ENCODE measurements around the gene PTGR2.

The PTGR2 gene

DNA sequence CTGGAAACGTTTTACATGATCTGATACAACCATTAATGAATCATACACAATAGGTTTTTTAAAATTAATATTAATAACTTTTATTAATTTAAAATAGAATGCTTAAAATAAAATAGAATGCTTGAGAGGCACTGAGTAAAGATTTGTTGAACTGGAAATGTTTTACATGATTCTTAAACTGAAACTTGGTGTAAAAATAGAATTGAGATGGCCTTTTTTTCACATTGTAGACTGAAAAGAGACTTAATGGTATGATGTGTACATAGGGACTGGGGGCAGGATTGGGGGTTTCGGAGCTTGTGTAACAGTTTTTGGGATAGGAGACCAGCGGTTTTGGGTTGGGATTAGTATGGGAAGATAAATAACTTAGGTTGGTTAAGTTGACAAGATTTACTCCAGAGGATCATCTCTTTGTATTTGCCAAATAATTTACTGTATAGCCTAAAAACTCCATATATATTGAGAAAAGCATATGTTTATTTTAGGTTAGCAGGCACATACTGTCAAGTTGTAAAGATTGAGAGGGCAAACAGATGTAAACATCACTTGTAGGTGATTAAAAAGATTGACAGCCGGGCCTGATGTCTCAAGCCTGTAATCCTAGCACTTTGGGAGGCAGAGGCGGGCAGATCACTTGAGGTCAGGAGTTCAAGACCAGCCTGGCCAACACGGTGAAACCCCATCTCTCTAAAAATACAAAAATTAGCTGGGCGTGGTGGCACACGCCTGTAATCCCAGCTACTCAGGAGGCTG is 33.0 kb downstream of the PTGR2 start:
- DNase-seq (ENCODE audit: low read depth), result no peak
- TF ChIP-seq, protein P1, sequence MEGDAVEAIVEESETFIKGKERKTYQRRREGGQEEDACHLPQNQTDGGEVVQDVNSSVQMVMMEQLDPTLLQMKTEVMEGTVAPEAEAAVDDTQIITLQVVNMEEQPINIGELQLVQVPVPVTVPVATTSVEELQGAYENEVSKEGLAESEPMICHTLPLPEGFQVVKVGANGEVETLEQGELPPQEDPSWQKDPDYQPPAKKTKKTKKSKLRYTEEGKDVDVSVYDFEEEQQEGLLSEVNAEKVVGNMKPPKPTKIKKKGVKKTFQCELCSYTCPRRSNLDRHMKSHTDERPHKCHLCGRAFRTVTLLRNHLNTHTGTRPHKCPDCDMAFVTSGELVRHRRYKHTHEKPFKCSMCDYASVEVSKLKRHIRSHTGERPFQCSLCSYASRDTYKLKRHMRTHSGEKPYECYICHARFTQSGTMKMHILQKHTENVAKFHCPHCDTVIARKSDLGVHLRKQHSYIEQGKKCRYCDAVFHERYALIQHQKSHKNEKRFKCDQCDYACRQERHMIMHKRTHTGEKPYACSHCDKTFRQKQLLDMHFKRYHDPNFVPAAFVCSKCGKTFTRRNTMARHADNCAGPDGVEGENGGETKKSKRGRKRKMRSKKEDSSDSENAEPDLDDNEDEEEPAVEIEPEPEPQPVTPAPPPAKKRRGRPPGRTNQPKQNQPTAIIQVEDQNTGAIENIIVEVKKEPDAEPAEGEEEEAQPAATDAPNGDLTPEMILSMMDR (IDR thresholded peaks at IDR 0.05; ENCODE audit: control insufficient read depth, extremely low read depth, insufficient read depth), result no peak
- no peak overlapping the region for H3K4me3 ChIP-seq (ENCODE audit: low read depth, low read length)

DNA sequence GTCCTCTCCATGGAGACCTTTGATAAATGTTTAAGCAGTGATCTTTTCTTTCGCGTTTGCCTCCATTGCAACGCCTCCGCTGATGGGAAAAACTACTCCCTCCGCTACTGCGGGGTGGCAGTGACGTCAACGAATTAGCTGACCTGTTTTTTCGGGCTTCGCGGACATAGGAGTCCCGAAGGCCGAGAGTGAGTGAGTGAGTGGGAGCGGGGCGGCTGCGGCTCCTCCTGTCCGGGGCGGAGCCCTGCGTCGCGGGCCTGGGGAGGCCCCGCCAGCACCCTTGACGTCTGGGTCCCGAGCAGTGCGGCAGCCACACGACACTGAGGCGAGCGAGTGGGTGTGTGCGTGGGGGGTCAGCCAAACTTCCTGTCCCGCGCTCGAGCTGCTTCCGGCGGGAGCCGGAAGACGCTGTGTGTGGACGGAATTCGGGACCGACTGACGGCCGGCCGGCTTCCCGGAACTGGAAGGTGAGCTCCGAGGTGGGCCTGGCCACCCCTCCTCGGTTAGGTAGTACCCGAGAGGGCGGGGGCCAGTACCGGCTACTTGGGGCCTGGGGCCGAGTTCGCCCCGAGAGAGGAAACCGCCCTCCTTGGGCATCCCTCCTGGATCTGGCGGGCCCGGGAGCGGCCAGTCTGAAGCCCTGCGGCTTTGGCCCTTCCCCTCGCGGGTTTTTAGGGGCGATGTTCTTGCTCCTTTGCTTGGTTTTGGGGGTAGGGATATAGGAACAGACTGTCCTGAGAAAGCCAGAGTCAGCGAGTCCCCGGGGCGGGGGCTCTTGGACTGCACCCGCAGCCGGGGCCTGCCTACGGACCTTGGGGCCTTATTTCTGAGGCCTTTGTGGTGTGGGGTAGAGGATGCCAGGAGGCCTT is 35.1 kb downstream of the PTGR2 start, which contains the start of gene ZNF410:
Gene ZNF410 (plus strand): TSS at position 411 of the 869 bp plus-strand sequence. CDS start 5,317 bp downstream, outside the sequence.
- peak; percentile 86 for DNase-seq (ENCODE audit: low read depth)
- TF ChIP-seq, protein P1 (IDR thresholded peaks at IDR 0.05; ENCODE audit: control insufficient read depth, extremely low read depth, insufficient read depth), result no peak

DNA sequence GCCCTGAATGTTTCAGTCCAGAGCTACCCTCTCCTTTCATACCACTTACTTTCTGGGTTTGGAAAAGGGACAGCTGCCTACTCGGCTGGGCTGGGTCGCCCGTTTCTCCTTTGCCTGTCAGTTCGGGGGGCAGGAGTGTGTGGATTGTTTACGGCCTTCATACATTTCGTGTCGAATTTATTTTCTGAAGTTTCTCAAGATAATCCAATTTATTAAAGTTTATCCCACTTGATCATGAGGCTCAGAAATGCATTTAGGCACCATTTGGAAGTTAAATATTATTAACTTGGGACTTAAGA is 35.6 kb downstream of the PTGR2 start:
- no peak for DNase-seq (ENCODE audit: low read depth)
- H3K4me3 ChIP-seq (ENCODE audit: low read depth, low read length), result peak overlapping the region; percentile 95
- TF ChIP-seq, protein P1 (IDR thresholded peaks at IDR 0.05; ENCODE audit: control insufficient read depth, extremely low read depth, insufficient read depth), result no peak

More for the DNA sequence above, 35.1 kb downstream of the PTGR2 start, which contains the start of gene ZNF410:
- peak within 1 kb of the TSS; percentile 95 for H3K4me3 ChIP-seq (ENCODE audit: low read depth, low read length)

DNA sequence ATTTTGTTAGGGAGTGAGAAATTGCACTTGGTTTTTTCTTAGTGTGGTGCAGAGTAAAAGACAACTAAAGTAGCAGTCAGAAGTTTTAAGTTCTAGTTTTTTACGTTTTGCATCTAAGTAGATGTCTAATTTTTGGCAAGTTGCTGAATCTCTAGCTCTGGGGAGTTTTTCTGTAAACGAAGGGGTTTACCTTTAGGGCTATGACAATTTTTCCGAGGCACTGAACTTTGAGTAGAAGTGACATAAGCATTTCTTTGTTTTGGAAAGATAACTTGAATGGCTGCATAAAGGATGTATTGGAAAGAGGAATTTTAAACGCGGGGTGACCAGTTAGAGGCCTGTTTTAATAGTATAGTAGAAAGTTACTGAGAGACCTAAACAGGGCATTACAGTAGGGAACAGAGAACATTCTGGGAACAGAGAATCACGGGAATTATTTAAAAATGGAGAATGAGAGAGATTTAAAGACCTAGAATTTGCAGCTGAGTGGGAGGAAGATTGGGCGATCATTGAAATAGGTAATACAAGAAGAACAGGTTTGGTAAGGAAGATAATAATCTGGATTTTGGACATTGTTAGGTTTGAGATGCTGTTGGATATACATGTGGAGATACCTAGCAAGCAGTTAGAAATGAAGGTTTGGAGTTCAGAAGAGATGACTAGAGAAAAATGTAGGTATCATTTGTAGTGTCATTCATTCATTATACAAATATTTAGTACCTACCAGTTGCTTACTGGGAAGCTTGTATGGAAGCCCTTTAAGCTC is 36.2 kb downstream of the PTGR2 start:
- TF ChIP-seq, protein P1 (IDR thresholded peaks at IDR 0.05; ENCODE audit: control insufficient read depth, extremely low read depth, insufficient read depth), result no peak
- no peak for DNase-seq (ENCODE audit: low read depth)
- peak overlapping the region; percentile 95 for H3K4me3 ChIP-seq (ENCODE audit: low read depth, low read length)

DNA sequence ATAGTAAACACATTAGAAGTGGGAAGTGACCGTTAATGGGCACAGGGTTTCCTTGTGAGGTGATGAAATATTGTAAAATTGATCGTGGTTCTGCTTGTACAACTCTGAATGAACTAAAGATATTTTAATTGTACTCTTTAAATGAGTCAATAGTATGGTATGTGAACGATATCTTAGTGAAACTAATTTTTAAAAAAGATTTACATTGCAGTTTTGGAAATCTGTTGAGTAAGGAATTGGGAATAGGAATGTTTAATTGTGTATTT is 36.8 kb downstream of the PTGR2 start:
- DNase-seq (ENCODE audit: low read depth), result no peak
- TF ChIP-seq, protein P1 (IDR thresholded peaks at IDR 0.05; ENCODE audit: control insufficient read depth, extremely low read depth, insufficient read depth), result no peak
- H3K4me3 ChIP-seq (ENCODE audit: low read depth, low read length), result peak overlapping the region; percentile 95

DNA sequence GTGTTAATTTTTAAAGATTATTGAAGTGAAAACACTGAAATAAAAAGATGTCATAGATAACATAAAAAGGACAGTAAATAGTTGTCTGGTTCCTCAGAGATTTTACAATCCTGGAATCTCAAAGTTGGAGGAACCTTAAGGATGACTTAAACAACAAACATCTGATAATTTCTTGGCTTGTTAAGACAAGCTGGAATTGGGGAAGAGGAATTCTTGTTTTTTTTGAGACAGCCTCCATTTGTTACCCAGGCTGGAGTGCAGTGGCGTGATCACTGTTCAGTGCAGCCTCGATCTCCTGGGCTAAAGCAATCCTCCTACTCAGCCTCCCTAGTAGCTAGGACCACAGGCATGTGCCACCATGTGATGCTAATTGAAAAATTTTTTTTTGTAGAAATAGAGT is 37.3 kb downstream of the PTGR2 start:
- H3K4me3 ChIP-seq (ENCODE audit: low read depth, low read length), result peak overlapping the region; percentile 95; the same call in 1 of the 2 replicates
- TF ChIP-seq, protein P1 (IDR thresholded peaks at IDR 0.05; ENCODE audit: control insufficient read depth, extremely low read depth, insufficient read depth), result no peak
- DNase-seq (ENCODE audit: low read depth), result no peak

All from LNCaP clone FGC (cell line).